Measurements from ENCODE around the gene MSANTD1.

The MSANTD1 gene

GRCh38 chr4:3233391-3234071 lies 15.4 kb upstream of the MSANTD1 start:
- no peak for DNase-seq (ENCODE audit: low read depth)

- DNase-seq (ENCODE audit: low read depth), result no peak
Measured at GRCh38 chr4:3234171-3235029, 14.6 kb upstream of the MSANTD1 start.

- no peak for DNase-seq (ENCODE audit: low read depth)
Measured at GRCh38 chr4:3235030-3235345, 14.0 kb upstream of the MSANTD1 start.

- DNase-seq (ENCODE audit: low read depth), result no peak
Measured at GRCh38 chr4:3235581-3235980, 13.4 kb upstream of the MSANTD1 start.

GRCh38 chr4:3236326-3236878 lies 12.6 kb upstream of the MSANTD1 start:
- no peak for DNase-seq (ENCODE audit: low read depth)

GRCh38 chr4:3237266-3237665 lies 11.7 kb upstream of the MSANTD1 start:
- no peak for DNase-seq (ENCODE audit: low read depth)

- no peak for DNase-seq (ENCODE audit: low read depth)
Measured at GRCh38 chr4:3237712-3238560, 11.0 kb upstream of the MSANTD1 start.

- DNase-seq (ENCODE audit: low read depth), result no peak
Measured at GRCh38 chr4:3238721-3239120, 10.2 kb upstream of the MSANTD1 start.

- no peak for DNase-seq (ENCODE audit: low read depth)
Measured at GRCh38 chr4:3239303-3239702, 9.7 kb upstream of the MSANTD1 start.

- DNase-seq (ENCODE audit: low read depth), result no peak
Measured at GRCh38 chr4:3239998-3240920, 8.7 kb upstream of the MSANTD1 start.

GRCh38 chr4:3240936-3241522 lies 7.9 kb upstream of the MSANTD1 start:
- no peak for DNase-seq (ENCODE audit: low read depth)

GRCh38 chr4:3241898-3242524 lies 6.9 kb upstream of the MSANTD1 start:
- DNase-seq (ENCODE audit: low read depth), result no peak

GRCh38 chr4:3243136-3243780 lies 5.7 kb upstream of the MSANTD1 start:
- DNase-seq (ENCODE audit: low read depth), result no peak

- DNase-seq (ENCODE audit: low read depth), result no peak
Measured at GRCh38 chr4:3244002-3244401, 5.0 kb upstream of the MSANTD1 start.

GRCh38 chr4:3244747-3245146 lies 4.2 kb upstream of the MSANTD1 start:
- DNase-seq (ENCODE audit: low read depth), result no peak

- DNase-seq (ENCODE audit: low read depth), result no peak
Measured at GRCh38 chr4:3245676-3246075, 3.3 kb upstream of the MSANTD1 start.

- DNase-seq (ENCODE audit: low read depth), result no peak
Measured at GRCh38 chr4:3246458-3247398, 2.2 kb upstream of the MSANTD1 start.

- no peak for DNase-seq (ENCODE audit: low read depth)
Measured at GRCh38 chr4:3247399-3248177, 1.4 kb upstream of the MSANTD1 start.
